ENCODE measurements around the gene ZNF653.
"Not testable (repeated sequence)": the region's sequence is repeated elsewhere in the genome, so short reads cannot be mapped to it uniquely, and the experiment has no call there.

ZNF653 gene

GRCh38 chr19:11433526-11433925 lies 72.1 kb downstream of the ZNF653 start:
- DNase-seq (ENCODE audit: low read depth, low spot score) = not testable (repeated sequence)
